Adrenal gland (tissue), 12 donors: ENCODE data around the gene HOXC5. TPM values are rescaled to one million over a fixed set of nuclear protein-coding genes. Genes with fewer than 3 reads are reported as not detected.

Experiments used
- DNase-seq, 7 donors: peaks; one replicate each; pipeline ENCODE4 v3.0.0-alpha.2; 2019 to 2020
- H3K27ac ChIP-seq, 5 donors: fragments of 200-600 bp; sonication (generic) in 4 of 5; 1 replicate in 3 of 5; 2 replicates in 2 of 5; pipeline versions ENCODE4 v1.5.1 to v1.8.0; 2016 to 2020; ENCODE audit warnings: mild to moderate bottlenecking in 1 of 5
- H3K27me3 ChIP-seq: fragments of 200-600 bp; 2 replicates; pipeline ENCODE4 v1.8.0; 2021
- H3K36me3 ChIP-seq, 2 donors: fragments of 200-600 bp; replicated peaks in 1 of 2; 1 replicate in 1 of 2; 2 replicates in 1 of 2; pipeline versions ENCODE4 v1.5.1 to v1.8.0; 2018 to 2022
- H3K4me1 ChIP-seq, 2 donors: fragments of 200-600 bp; replicated peaks in 1 of 2; 1 replicate in 1 of 2; 2 replicates in 1 of 2; pipeline versions ENCODE4 v1.5.1 to v1.8.0; 2018 to 2021
- H3K4me3 ChIP-seq, 4 donors: fragments of 200-600 bp; sonication (generic) in 3 of 4; one replicate each; pipeline ENCODE4 v1.5.1; 2016 to 2018
- H3K9me3 ChIP-seq, 3 donors: fragments of 200-600 bp; sonication (generic) in 1 of 3; replicated peaks in 1 of 3; 1 replicate in 2 of 3; 2 replicates in 1 of 3; pipeline versions ENCODE4 v1.5.1 to v1.8.0; 2016 to 2021
- POLR2A ChIP-seq, 2 donors: fragments of 450-650 bp; IDR thresholded peaks; one replicate each; pipeline ENCODE4 v1.6.1; 2017; ENCODE audit warnings: antibody characterized with exemption in 2 of 2, mild to moderate bottlenecking in 2 of 2, moderate library complexity in 1 of 2
- WGBS, 4 donors: extraction: QIAGEN DNeasy Blood & Tissue Kit in 2 of 4; methylation state at CpG; one replicate each; pipeline versions ENCODE4 v1.1.5 to v1.1.7; 2013 to 2017; 5-methylcytosine and 5-hydroxymethylcytosine counted together
- intact Hi-C, 2 donors: fragments of 100-400 bp; cut with DNase I; formaldehyde crosslinking; loops; one replicate each; pipeline versions ENCODE4 v1.14.1 to v1.15.0; 2022 to 2023
- polyA plus RNA-seq, 3 donors: library from polyadenylated mRNA; stranded (reverse); fragments of 200-250 nt in 2 of 3; fragments of 350-450 nt in 1 of 3; fragmentation: Illumina TruSeq in 1 of 3; extraction: RNeasy Lipid Tissue Mini Kit (QIAGEN cat#74804) in 1 of 3; gene quantifications; one replicate each; pipeline ENCODE4 v1.2.3, GENCODE V29; 2013 to 2014
- total RNA-seq, 9 donors: library from RNA; depleted of rRNA in 4 of 9; stranded (reverse); fragments of >200 nt in 4 of 9; fragments of 120-200 nt in 1 of 9; fragmentation: NEBNext Ultra II Directional in 1 of 9; extraction: Animal tissue kit (Norgen Biotek cat#: 25700) in 1 of 9; gene quantifications; one replicate each; pipeline versions ENCODE4 v1.1.0 to v1.2.4, GENCODE V29; 2013 to 2023
- TF ChIP-seq, protein P1 (sequence below), 6 experiments: fragments of 450-650 bp in 4 of 6; fragments of 200-600 bp in 2 of 6; sonication (generic) in 1 of 6; IDR thresholded peaks; 1 replicate in 5 of 6; 2 replicates in 1 of 6; pipeline versions ENCODE4 v1.5.1 to v1.8.0; 2016 to 2021; ENCODE audit warnings: antibody characterized with exemption in 6 of 6, mild to moderate bottlenecking in 2 of 6, moderate library complexity in 1 of 6
- donor health status: healthy with polysubstance abuse.
- donor health status: Bipolar disorder and iron deficiency.
- donor health status: DM: yes; HTN: yes; CAD: no.
- donor health status: DM: no; HTN: no; CAD: no.
- donor health status: DM: no; HTN: no; CAD: no.
- donor health status: DM: yes; HTN: yes; CAD: no.

HOXC5 gene
- total and polyA plus RNA-seq, 12 donors: 0.36 to 1.9 (median 0.77) TPM

DNA sequence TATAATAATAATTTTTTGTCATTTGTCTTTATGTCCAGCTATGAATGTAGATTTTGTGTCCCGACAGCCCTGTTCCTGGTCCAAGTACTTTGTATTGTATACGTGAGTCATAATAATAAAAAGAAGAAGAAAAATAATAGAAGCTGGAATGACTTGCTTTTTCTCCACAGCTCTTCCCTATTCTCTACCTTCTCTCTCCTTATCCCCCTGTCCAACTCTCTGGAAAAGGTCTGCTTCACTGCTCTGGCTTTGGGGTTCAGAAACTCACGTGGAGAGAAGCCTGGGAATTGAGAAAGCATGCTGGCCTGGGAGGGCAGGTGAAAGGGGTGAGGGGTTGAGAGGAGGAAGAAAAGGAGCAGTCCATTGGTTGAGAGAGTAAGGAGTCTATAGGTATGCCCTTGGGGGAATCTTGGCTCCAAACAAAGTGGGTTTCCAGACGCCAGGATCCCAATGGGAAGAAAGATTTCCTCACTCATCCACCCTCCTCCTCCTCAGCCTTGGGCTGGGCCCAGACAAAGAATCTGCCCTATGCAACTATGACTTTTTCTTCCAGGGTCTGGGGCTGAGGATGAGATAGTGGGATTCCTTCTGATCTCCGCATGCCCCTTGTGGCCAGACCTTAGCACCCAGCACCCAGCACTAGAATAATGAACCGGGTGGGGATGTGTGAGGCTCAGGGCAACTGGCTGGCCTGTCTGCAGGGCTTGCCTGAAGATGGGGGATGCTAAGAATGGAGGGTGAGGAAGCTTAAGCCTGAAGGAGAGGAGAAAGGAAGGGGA lies 20.0 kb upstream of the HOXC5 start:
- Histone ChIP-seq H3K9me3 (no peaks in the 10 kb centered on the region), H3K27ac (peak overlapping the region in 3 of 5 donors; percentile 0 to 60 (median 30)), H3K4me1 (peaks cover 0 to 8% of the 10 kb centered on the region in 2 donors), H3K36me3 (no peaks in the 10 kb centered on the region), H3K4me3 (no peak overlapping the region), H3K27me3 (no peaks in the 10 kb centered on the region)
- 58 to 83% (median 66%) methylated on average over 6 of the region's 6 CpGs for WGBS, 4 donors
- TF ChIP-seq, protein P1, sequence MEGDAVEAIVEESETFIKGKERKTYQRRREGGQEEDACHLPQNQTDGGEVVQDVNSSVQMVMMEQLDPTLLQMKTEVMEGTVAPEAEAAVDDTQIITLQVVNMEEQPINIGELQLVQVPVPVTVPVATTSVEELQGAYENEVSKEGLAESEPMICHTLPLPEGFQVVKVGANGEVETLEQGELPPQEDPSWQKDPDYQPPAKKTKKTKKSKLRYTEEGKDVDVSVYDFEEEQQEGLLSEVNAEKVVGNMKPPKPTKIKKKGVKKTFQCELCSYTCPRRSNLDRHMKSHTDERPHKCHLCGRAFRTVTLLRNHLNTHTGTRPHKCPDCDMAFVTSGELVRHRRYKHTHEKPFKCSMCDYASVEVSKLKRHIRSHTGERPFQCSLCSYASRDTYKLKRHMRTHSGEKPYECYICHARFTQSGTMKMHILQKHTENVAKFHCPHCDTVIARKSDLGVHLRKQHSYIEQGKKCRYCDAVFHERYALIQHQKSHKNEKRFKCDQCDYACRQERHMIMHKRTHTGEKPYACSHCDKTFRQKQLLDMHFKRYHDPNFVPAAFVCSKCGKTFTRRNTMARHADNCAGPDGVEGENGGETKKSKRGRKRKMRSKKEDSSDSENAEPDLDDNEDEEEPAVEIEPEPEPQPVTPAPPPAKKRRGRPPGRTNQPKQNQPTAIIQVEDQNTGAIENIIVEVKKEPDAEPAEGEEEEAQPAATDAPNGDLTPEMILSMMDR (IDR thresholded peaks at IDR 0.05): no peak
- TF ChIP-seq POLR2A (IDR thresholded peaks at IDR 0.05): no peak
- DNase-seq: no peak
- intact Hi-C loops: no loop called here

DNA sequence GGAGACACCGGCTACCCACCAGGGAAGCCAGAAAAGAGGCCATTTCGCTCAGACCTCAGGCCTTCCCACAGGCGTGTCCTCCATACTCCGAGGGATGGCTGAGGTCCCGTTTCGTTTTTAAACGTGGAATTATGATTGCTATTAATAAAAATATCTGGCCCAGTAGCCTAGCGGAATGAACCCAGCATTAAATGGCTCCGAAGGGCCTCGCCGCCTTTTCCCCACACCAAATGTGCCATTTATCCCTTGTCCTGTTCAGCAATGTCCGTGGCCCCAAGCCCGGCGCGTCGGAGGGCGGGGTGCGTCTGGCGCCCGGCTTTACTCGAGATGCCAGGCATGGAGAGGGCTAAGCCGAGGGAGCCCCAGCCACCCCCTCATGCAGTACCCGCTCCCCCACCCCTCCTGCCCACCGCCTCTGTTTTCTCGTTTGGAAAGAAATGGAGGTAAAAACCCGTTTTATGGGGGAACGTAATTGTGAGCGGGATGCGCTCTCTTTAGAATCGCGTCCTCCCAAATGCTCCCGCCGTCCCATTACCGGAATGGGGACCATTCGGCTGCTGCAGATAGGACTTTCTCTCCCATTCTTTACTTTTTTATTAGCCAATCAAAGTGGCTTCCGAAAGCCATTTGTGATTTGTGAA lies 18.4 kb upstream of the HOXC5 start:
- peaks cover 2 to 5% of the 10 kb centered on the region in 2 donors for H3K4me1 ChIP-seq

DNA sequence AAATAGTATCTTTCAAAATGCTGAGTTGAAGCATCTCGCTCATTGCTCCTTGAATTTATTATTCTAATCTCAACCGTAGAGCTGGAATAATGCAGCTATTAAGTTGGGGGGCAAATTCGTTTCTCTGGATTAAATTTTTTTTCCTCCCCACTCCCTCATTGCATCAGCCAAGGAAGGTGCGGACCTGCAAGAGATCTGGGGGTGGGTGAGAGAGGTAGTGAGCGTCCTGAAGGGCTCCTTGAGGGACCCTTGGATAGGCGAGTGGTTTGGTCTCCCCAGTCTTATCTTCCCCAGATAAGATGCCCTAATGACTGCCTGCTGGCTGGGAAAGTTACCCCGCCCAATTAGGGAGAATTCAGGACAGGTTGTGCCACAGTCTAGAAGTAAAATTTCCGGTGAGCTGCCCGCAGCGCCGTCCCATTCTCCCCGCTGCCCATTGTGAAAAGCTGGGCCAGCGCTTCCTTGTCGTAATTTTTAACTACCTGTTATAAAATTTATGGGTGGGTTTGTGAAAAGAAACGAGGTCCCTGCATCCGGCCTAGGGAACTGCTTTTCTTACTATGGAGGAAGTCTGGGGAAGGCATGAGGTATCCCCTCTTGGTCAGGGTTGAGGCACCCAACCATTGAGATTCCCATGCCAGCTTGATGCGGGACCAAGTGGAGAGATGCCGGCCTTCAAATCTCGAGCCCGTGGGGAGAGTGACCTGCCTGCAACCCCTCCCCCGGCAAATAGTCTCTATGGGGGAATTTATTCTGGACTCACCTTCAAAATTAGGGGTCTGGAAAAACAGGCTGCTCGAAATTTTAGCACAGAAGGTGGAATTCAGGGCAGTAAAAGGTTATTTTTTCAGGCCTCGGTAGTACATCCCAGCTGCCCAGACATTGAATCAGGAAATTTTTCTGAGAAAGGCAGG lies 17.6 kb upstream of the HOXC5 start:
- Histone ChIP-seq H3K27me3 (no peaks in the 10 kb centered on the region), H3K27ac (peak overlapping the region in 2 of 5 donors; percentile 5 to 95), H3K36me3 (no peaks in the 10 kb centered on the region), H3K4me3 (no peak overlapping the region), H3K9me3 (no peaks in the 10 kb centered on the region), H3K4me1 (peaks cover 7 to 8% of the 10 kb centered on the region in 2 donors)
- intact Hi-C loops: no loop called here
- no peak for DNase-seq
- 58 to 73% (median 62%) methylated on average over 23 of the region's 23 CpGs for WGBS, 4 donors
- TF ChIP-seq, protein P1 (IDR thresholded peaks at IDR 0.05): no peak
- TF ChIP-seq POLR2A (IDR thresholded peaks at IDR 0.05): no peak

More for the DNA sequence above, 18.4 kb upstream of the HOXC5 start:
- Histone ChIP-seq H3K36me3 (no peaks in the 10 kb centered on the region), H3K9me3 (no peaks in the 10 kb centered on the region), H3K27me3 (no peaks in the 10 kb centered on the region), H3K27ac (peak overlapping the region in 3 of 5 donors; percentile 52 to 77 (median 74)), H3K4me3 (no peak overlapping the region)
- DNase-seq: no peak
- WGBS, 4 donors: 44 to 69% (median 48%) methylated on average over 27 to 36 of the region's 36 CpGs
- intact Hi-C loops: no loop called here
- TF ChIP-seq, protein P1 (IDR thresholded peaks at IDR 0.05): no peak
- TF ChIP-seq POLR2A (IDR thresholded peaks at IDR 0.05): no peak

DNA sequence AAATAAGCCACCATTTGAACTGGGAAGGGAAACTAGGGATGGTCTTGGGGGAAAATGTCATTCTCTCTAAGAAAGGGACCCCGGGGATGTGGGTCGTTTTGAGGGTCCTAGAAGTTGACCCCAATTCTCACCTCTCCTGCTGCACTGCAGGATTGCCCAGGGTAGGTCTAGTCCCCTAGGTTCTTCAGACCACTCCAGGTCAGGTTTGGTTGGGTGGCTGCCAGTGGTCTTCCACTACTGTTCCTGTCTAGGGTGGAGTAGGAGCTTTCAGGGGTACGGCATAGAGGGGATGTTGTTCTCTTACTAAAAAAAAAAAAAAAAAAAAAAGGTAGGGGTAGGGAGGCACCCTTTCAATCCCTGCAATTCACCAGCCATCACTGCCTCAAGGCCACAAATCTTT lies 16.8 kb upstream of the HOXC5 start:
- H3K27ac ChIP-seq: peak overlapping the region in 4 of 5 donors; percentile 86 to 96 (median 93)
- intact Hi-C loops: no loop called here
- no peaks in the 10 kb centered on the region for H3K36me3 ChIP-seq
- H3K4me1 ChIP-seq: peaks cover 11 to 15% of the 10 kb centered on the region in 2 donors
- no peak for DNase-seq
- no peaks in the 10 kb centered on the region for H3K9me3 ChIP-seq
- no peaks in the 10 kb centered on the region for H3K27me3 ChIP-seq
- TF ChIP-seq, protein P1 (IDR thresholded peaks at IDR 0.05): no peak
- TF ChIP-seq POLR2A (IDR thresholded peaks at IDR 0.05): no peak
- 29 to 46% (median 38%) methylated on average over 3 of the region's 3 CpGs for whole genome bisulfite sequencing, 4 donors
- peak overlapping the region in 2 of 4 donors; percentile 46 to 73 for H3K4me3 ChIP-seq
